Fibroblast of skin of right biceps (primary cell): Measurements from ENCODE around the gene STX4.

Experiments used
- DNase-seq: peaks from one replicate; pipeline ENCODE4 v3.0.0-alpha.2; 2013

The STX4 gene

GRCh38 chr16:31032736-31033708 is at the start of gene STX4:
TSS of gene STX4 (plus strand) at chr16:31033558. CDS start at chr16:31033806, 248 bp downstream.
- peak; percentile 97 for DNase-seq

- no peak for DNase-seq
Observed at GRCh38 chr16:30983898-30984610, 49.3 kb upstream of the STX4 start.

- DNase-seq = peak; percentile 73
Observed at GRCh38 chr16:30984669-30985400, 48.5 kb upstream of the STX4 start, which contains the start of gene HSD3B7. TSS of gene HSD3B7 (plus strand) at chr16:30985207. CDS start at chr16:30985659, 452 bp downstream.

GRCh38 chr16:30985401-30986128 is 47.8 kb upstream of the STX4 start:
- DNase-seq = no peak

GRCh38 chr16:30986129-30986991 is 47.0 kb upstream of the STX4 start:
- no peak for DNase-seq

- no peak for DNase-seq
Observed at GRCh38 chr16:30987581-30988190, 45.7 kb upstream of the STX4 start.

GRCh38 chr16:30989469-30990047 is 43.8 kb upstream of the STX4 start:
- DNase-seq = no peak

- no peak for DNase-seq
Observed at GRCh38 chr16:30990105-30990504, 43.3 kb upstream of the STX4 start.

GRCh38 chr16:30991052-30991451 is 42.3 kb upstream of the STX4 start:
- no peak for DNase-seq

- DNase-seq = no peak
Observed at GRCh38 chr16:30992276-30992780, 41.0 kb upstream of the STX4 start.

- no peak for DNase-seq
Observed at GRCh38 chr16:30992931-30993816, 40.2 kb upstream of the STX4 start.

GRCh38 chr16:30995927-30996323 is 37.4 kb upstream of the STX4 start:
- DNase-seq = no peak

GRCh38 chr16:30996324-30996984 is 36.9 kb upstream of the STX4 start:
- DNase-seq = no peak

- peak; percentile 79 for DNase-seq
Observed at GRCh38 chr16:30996985-30997724, 36.2 kb upstream of the STX4 start.

GRCh38 chr16:30997725-30998711 is 35.3 kb upstream of the STX4 start:
- peak; percentile 87 for DNase-seq
